ENCODE measurements around the gene CD81.

The CD81 gene

GRCh38 chr11:2368851-2369180 is 8.3 kb upstream of the CD81 start:
- H3K27ac ChIP-seq (ENCODE audit: low read depth, low read length) = no peak overlapping the region
- H3K27me3 ChIP-seq (ENCODE audit: control insufficient read depth, insufficient read depth, low read length) = no peaks in the 10 kb centered on the region
- H3K4me1 ChIP-seq (ENCODE audit: control insufficient read depth, insufficient read depth, low read length) = no peaks in the 10 kb centered on the region
- H3K4me3 ChIP-seq (ENCODE audit: low read length) = no peak overlapping the region
- no peak overlapping the region for H3K9ac ChIP-seq (ENCODE audit: low read length)
- H3K36me3 ChIP-seq (ENCODE audit: control insufficient read depth, insufficient read depth, low read length) = no peaks in the 10 kb centered on the region

- H3K27ac ChIP-seq (ENCODE audit: low read depth, low read length) = no peak overlapping the region
- H3K36me3 ChIP-seq (ENCODE audit: control insufficient read depth, insufficient read depth, low read length) = no peaks in the 10 kb centered on the region
- H3K4me1 ChIP-seq (ENCODE audit: control insufficient read depth, insufficient read depth, low read length) = no peaks in the 10 kb centered on the region
- H3K27me3 ChIP-seq (ENCODE audit: control insufficient read depth, insufficient read depth, low read length) = no peaks in the 10 kb centered on the region
- no peak overlapping the region for H3K4me3 ChIP-seq (ENCODE audit: low read length)
- H3K9ac ChIP-seq (ENCODE audit: low read length) = no peak overlapping the region
Observed at GRCh38 chr11:2369320-2369719, 7.8 kb upstream of the CD81 start.

- Histone ChIP-seq H3K9ac (ENCODE audit: low read length) (no peak overlapping the region), H3K36me3 (ENCODE audit: control insufficient read depth, insufficient read depth, low read length) (no peaks in the 10 kb centered on the region), H3K4me1 (ENCODE audit: control insufficient read depth, insufficient read depth, low read length) (no peaks in the 10 kb centered on the region), H3K4me3 (ENCODE audit: low read length) (no peak overlapping the region), H3K27me3 (ENCODE audit: control insufficient read depth, insufficient read depth, low read length) (no peaks in the 10 kb centered on the region), H3K27ac (ENCODE audit: low read depth, low read length) (no peak overlapping the region)
Observed at GRCh38 chr11:2369896-2370295, 7.2 kb upstream of the CD81 start.

GRCh38 chr11:2374456-2375201 is 2.5 kb upstream of the CD81 start:
- peak overlapping the region; percentile 45 for H3K27ac ChIP-seq (ENCODE audit: low read depth, low read length)
- H3K4me1 ChIP-seq (ENCODE audit: control insufficient read depth, insufficient read depth, low read length) = peaks cover 10% of the 10 kb centered on the region
- H3K27me3 ChIP-seq (ENCODE audit: control insufficient read depth, insufficient read depth, low read length) = no peaks in the 10 kb centered on the region
- H3K9ac ChIP-seq (ENCODE audit: low read length) = no peak overlapping the region
- H3K4me3 ChIP-seq (ENCODE audit: low read length) = no peak overlapping the region
- no peaks in the 10 kb centered on the region for H3K36me3 ChIP-seq (ENCODE audit: control insufficient read depth, insufficient read depth, low read length)

GRCh38 chr11:2375341-2375853 is 1.7 kb upstream of the CD81 start:
- Histone ChIP-seq H3K27ac (ENCODE audit: low read depth, low read length) (peak overlapping the region; percentile 45), H3K4me1 (ENCODE audit: control insufficient read depth, insufficient read depth, low read length) (peaks cover 18% of the 10 kb centered on the region), H3K36me3 (ENCODE audit: control insufficient read depth, insufficient read depth, low read length) (no peaks in the 10 kb centered on the region), H3K4me3 (ENCODE audit: low read length) (no peak overlapping the region), H3K27me3 (ENCODE audit: control insufficient read depth, insufficient read depth, low read length) (no peaks in the 10 kb centered on the region), H3K9ac (ENCODE audit: low read length) (peak overlapping the region; percentile 21)

GRCh38 chr11:2375964-2376551 is 1.1 kb upstream of the CD81 start:
- peak overlapping the region; percentile 21 for H3K9ac ChIP-seq (ENCODE audit: low read length)
- H3K27me3 ChIP-seq (ENCODE audit: control insufficient read depth, insufficient read depth, low read length) = no peaks in the 10 kb centered on the region
- peaks cover 25% of the 10 kb centered on the region for H3K4me1 ChIP-seq (ENCODE audit: control insufficient read depth, insufficient read depth, low read length)
- H3K4me3 ChIP-seq (ENCODE audit: low read length) = no peak overlapping the region
- no peak overlapping the region for H3K27ac ChIP-seq (ENCODE audit: low read depth, low read length)
- H3K36me3 ChIP-seq (ENCODE audit: control insufficient read depth, insufficient read depth, low read length) = no peaks in the 10 kb centered on the region

- H3K27me3 ChIP-seq (ENCODE audit: control insufficient read depth, insufficient read depth, low read length) = no peaks in the 10 kb centered on the region
- H3K27ac ChIP-seq (ENCODE audit: low read depth, low read length) = peak overlapping the region; percentile 99
- peaks cover 42% of the 10 kb centered on the region for H3K4me1 ChIP-seq (ENCODE audit: control insufficient read depth, insufficient read depth, low read length)
- H3K4me3 ChIP-seq (ENCODE audit: low read length) = peak overlapping the region; percentile 94
- H3K36me3 ChIP-seq (ENCODE audit: control insufficient read depth, insufficient read depth, low read length) = no peaks in the 10 kb centered on the region
- H3K9ac ChIP-seq (ENCODE audit: low read length) = peak overlapping the region; percentile 93
Observed at GRCh38 chr11:2377511-2378443, 667 bp downstream of the CD81 start.

GRCh38 chr11:2378527-2379210 is 1.6 kb downstream of the CD81 start:
- no peaks in the 10 kb centered on the region for H3K27me3 ChIP-seq (ENCODE audit: control insufficient read depth, insufficient read depth, low read length)
- H3K27ac ChIP-seq (ENCODE audit: low read depth, low read length) = peak overlapping the region; percentile 99
- H3K4me3 ChIP-seq (ENCODE audit: low read length) = peak overlapping the region; percentile 94
- H3K36me3 ChIP-seq (ENCODE audit: control insufficient read depth, insufficient read depth, low read length) = no peaks in the 10 kb centered on the region
- H3K9ac ChIP-seq (ENCODE audit: low read length) = peak overlapping the region; percentile 93
- peaks cover 50% of the 10 kb centered on the region for H3K4me1 ChIP-seq (ENCODE audit: control insufficient read depth, insufficient read depth, low read length)

GRCh38 chr11:2379466-2380174 is 2.5 kb downstream of the CD81 start:
- Histone ChIP-seq H3K36me3 (ENCODE audit: control insufficient read depth, insufficient read depth, low read length) (no peaks in the 10 kb centered on the region), H3K4me3 (ENCODE audit: low read length) (peak overlapping the region; percentile 50), H3K9ac (ENCODE audit: low read length) (no peak overlapping the region), H3K27ac (ENCODE audit: low read depth, low read length) (peak overlapping the region; percentile 73), H3K4me1 (ENCODE audit: control insufficient read depth, insufficient read depth, low read length) (peaks cover 51% of the 10 kb centered on the region), H3K27me3 (ENCODE audit: control insufficient read depth, insufficient read depth, low read length) (no peaks in the 10 kb centered on the region)

- no peaks in the 10 kb centered on the region for H3K27me3 ChIP-seq (ENCODE audit: control insufficient read depth, insufficient read depth, low read length)
- H3K4me1 ChIP-seq (ENCODE audit: control insufficient read depth, insufficient read depth, low read length) = peaks cover 54% of the 10 kb centered on the region
- no peak overlapping the region for H3K9ac ChIP-seq (ENCODE audit: low read length)
- peak overlapping the region; percentile 50 for H3K4me3 ChIP-seq (ENCODE audit: low read length)
- no peaks in the 10 kb centered on the region for H3K36me3 ChIP-seq (ENCODE audit: control insufficient read depth, insufficient read depth, low read length)
- peak overlapping the region; percentile 73 for H3K27ac ChIP-seq (ENCODE audit: low read depth, low read length)
Observed at GRCh38 chr11:2380396-2380795, 3.3 kb downstream of the CD81 start.

GRCh38 chr11:2380807-2381350 is 3.8 kb downstream of the CD81 start:
- Histone ChIP-seq H3K4me3 (ENCODE audit: low read length) (peak overlapping the region; percentile 42), H3K27ac (ENCODE audit: low read depth, low read length) (peak overlapping the region; percentile 73)

More at GRCh38 chr11:2380807-2381350, 3.8 kb downstream of the CD81 start:
- Histone ChIP-seq H3K4me1 (ENCODE audit: control insufficient read depth, insufficient read depth, low read length) (peaks cover 55% of the 10 kb centered on the region), H3K27me3 (ENCODE audit: control insufficient read depth, insufficient read depth, low read length) (no peaks in the 10 kb centered on the region), H3K36me3 (ENCODE audit: control insufficient read depth, insufficient read depth, low read length) (no peaks in the 10 kb centered on the region), H3K9ac (ENCODE audit: low read length) (no peak overlapping the region)
